NCI-H146 (cell line): ENCODE data around the gene CRACDL.

Experiments
- DNase-seq: peaks from one replicate; lab custom pipeline; 2025; lab: John Stamatoyannopoulos, UW

The CRACDL gene

DNA sequence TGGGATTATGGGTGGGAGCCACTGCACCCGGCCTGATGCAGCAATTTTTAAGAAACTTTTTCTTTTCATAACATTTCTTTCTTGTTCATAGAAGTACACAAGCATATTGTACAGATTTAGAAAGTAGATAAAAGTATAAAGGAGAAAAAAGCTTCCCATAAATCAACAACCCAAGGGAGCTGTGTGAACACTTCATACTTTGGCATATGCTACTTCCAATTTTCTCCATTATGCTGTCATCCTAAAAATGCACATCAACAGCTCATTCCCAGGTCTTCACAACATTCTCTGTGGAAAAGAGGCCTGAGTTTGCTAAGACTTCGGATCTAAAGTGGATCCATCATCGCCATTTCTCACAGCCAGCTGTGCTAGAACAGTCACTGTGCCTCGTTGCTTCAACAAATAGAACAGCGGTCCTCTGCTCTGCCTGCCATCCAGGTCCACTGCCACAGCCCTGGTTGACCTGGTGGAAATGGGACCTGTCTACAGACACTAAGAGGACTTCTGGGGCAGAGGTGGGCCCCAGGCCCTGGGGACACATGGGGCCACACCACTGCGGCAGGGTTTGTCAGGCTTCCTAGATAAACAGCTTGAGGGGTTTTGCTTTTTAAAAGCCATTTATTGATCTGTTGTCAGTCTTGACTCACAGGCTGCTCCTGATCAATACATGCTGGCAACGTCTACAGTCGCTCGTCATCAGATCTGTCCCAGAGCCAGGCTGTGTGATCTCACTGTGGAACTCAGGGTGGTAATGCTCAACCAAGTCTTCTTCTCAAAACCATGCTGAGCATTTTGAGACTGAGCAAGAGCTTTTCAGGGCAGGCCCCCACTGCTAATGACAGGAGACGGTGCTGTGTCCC is 132.4 kb downstream of the CRACDL start:
- DNase-seq: peak; percentile 60

DNA sequence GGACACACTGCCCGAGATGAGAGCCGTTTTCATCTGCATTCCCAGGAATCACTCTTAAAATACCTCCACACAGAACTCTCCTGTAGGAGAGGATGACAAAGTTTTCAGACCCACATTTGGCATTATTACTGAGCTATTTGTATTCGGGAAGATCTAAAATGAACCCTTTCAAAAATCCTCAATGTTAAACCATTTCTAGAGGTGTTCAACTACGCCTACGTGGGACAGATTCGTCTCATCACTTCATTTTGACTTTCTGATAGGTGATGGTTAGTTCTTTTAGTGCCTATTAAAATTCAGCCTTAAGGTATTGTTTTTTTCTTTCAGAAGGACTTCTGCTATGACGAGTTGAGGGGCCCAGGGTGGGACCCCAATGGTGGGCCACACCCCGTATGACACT is 133.7 kb downstream of the CRACDL start:
- no peak for DNase-seq

DNA sequence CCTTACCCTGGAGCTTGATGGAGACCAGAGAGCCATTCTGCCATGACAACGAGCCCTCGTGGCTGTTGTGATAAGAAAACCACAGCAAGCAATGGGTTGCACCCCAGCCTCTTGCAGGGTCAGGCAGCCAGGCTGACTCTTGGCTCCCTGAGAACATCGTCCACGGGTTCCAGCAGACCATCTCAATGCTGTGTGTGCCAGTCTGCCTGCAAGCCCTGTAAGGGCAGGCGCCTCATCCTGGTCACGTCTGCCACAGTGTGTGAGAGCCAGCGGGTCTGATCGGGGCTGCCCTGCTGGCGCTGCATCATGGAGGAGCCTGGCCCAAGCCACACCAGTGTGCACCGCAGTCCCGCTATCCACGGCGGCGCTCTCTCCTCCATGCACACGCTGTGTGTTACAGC is 134.1 kb downstream of the CRACDL start:
- DNase-seq: no peak

DNA sequence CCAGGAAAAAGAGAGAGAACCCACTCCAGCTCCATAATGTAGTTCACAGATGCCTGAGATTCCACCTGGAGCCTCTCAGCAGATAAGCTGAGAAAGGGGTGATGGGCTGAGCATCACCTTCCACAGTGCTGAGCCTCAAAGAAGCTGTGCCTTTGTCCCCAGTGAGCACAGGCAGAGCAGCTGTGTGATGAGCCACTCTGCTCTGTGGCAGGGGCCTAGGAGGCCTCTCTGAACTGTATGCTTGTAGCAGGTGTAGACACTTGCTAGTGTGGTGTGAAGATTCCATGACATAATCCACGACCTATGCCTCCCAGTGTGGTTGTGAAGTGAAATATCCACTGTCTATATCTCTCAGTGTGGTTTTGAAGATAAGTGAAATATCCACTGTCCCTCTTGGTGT is 134.7 kb downstream of the CRACDL start:
- DNase-seq: no peak

DNA sequence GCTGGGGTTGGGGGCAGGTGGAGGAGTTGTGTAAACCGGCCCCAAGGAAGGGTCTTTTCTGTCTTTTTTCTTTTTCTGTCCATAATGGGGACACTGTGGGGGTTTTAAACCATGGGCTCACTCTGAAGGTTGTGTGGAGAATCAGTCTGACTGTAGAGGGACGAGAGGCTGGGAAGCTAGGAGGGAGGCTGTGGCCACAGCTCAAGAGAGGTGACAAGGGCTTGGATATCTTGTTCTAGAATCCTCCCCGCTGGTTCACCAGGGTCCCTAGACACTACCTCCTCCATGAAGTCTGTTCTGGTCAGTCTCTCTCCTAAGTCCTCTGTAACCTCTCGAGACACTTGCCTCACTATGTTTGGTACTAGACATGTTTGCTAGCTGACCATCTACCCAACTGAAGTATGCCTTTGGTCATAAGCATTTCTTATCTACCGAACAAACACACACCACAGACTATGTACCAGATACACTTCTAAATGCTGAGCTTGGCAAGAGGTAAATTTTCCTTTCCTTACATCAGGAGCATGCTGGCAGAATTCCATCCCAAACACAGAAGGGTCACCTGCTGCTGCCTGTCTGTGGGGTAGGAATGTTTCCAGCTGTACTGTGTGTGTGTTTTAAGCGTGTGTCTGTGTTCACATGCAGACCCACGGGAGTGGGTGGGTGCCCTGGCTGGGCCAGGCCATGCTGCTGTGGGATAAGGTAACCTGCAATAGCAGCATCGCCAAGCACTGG is 135.5 kb downstream of the CRACDL start:
- no peak for DNase-seq

DNA sequence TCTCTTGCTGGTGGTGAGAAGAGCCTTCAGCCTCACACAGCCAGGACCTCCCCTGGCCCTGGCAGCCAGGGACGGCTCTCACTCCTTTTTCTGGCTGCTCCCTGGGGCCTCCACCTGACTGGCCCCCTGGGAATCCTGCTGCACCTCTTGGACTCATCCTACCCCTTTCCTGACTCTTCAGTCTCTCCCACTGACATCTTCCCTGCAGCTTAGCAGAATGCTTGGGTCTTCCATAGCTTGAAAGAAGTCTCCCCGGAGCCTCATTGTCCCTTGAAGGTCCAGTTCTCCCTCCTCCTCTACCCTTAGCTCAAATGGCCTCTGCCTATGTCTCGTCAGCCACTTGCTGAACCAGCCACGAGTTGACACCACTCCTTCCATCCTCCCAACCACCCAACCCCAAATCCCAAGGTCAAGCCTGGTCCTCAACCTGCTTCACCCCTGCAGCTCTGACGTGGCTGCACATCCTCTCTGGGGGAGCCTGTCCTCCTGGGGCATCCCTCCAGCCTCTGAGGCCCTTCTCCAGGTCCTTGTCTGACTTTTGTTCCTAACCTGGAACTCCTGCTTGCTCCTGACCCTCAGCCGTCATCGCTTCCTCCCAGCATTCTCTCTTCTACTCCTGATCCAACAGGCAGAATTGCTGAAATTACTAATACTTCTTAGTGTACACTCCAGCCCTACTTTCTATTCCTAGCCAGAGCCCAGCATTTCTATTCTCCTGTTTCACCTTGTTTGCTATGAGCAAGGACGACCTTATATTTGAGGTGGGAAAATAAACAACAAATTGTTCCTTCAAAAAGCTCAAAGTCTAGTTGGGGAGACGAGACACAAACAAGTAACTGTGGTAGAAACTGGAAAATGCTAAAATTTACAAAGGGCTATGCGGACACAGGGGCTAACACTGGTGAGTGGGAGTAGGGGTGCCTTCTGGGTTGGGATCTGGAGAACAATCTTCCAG is 136.4 kb downstream of the CRACDL start:
- DNase-seq: no peak

DNA sequence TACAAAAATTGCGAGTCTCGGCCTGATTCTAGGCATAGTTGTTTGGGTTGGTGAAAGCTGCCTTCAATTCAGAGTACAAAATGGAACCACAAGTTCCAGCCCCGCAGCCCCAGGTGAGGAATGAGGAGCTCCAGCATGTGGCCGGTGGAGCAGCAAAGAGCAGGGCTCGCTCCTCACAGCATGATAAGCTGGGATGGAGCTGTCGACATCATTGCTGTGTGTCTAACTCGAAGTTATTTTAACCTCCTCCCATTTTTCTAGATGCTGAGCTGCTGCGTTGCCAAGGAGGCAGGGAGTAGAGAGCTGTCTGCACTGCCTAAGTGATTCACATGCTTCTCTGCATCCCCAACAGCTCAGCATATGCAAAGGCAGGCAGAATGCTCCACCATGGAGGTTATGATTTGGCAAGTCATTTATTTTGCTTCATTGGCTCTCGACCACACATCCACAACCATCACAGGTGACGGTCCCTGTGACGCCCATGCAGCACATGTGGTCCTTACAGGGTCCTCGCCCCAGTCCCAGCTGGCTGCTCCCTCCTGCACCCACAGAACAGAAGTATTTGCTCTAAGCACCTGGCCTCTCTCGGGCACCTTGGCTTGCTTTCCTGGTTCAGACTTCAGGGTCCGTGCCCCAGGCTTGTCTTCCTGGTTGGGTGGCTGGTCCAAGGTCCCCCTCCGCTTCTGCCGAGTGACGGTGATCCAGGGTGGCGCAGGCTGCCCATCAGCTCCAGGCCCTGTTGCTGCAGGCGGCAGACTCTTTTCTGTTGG is 139.1 kb downstream of the CRACDL start:
- no peak for DNase-seq

DNA sequence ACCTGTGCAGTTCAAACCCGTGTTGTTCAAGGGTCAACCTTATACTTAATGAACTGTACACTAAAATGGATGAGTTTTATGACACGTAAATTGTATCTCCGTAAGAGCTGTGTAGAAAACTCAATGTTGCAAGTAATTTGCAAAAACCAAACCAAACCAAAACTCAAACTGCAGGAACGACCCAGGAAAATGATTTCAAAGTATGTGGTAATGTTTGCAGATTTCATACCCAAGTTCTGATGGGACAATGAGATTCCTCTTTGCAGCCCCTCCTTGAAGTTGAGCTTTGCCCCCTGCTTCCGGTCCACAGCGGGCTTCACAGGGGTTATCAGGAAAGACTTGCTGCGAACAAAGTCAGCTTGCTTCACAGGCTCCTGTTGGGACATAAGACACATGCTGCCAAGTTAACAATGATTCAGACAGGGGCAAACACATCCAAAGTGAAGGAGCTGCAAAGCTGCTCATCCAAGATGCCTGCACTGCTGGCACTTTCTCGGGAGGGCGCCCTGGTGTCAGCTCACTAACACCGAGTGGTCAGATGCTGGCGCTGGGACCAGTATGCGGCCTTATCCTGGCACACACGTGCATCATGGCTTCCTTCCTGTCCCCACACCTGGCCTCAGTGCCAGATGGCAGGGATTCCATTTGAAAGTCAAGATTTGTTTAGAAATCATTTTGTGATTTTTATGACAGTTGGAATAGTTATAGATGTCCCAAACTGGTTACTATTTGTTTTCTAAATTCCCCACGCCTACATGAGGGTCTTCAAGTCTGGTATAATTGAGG is 139.9 kb downstream of the CRACDL start:
- no peak for DNase-seq

DNA sequence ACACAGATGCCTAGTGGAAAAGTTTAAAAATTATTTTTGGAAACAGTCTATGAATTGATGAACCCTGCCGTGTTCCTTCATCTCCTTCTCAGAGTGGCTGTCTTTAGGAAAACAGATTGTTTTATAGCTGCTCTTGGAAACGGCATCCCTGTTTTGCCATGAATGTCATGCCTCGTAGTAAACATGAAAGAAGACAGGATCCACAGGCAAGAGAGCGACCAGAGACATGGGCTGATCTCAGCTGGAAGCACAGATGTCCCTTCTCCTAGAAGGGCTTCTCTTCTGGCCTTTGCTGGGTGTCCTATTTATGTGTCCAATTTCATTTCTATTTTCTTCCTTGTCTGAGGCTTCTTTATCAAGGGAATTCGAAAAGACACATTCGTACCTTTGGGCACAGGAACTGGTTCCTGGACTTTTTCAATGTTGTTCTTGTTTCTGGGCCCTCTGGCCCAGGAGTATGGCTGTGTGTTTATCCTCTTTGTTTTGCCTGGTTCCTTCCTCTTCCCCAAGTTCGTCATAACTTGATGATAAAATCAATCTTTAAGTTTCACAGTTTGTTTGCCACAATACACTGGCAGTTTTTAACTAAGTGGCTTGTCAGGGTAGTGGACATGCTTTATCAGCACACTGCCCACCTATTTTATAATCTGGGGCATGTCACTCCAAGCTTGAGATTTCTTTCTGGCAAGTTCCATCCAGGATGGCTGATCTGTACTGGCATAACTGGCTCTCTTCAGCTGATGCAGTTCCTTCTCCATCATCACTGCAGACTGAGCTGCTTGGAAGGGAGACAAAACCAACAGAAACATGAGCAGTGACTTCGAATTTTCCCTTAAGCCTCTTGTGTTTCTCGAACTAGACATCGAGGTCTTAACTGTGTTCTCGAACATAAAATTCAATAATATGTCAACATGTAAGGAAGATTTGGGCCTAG is 141.9 kb downstream of the CRACDL start:
- no peak for DNase-seq

DNA sequence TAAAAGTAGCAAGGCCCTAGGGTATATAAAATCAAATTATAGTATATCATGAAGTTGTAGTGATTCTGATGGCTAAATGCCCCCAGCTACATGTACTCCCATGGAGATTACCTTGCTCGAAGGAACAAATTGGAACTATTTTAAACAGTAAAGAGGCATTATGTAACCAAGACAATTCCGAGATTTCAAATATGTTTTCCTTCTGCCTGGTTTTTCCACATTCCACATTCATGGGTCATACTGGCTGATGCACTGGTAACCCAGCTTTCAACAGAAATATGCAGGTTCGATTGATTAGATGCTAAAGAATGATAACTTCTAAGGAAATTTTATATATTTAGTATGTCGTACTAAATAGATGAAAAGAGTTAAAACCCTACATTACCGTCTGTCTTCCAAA is 142.8 kb downstream of the CRACDL start:
- no peak for DNase-seq

DNA sequence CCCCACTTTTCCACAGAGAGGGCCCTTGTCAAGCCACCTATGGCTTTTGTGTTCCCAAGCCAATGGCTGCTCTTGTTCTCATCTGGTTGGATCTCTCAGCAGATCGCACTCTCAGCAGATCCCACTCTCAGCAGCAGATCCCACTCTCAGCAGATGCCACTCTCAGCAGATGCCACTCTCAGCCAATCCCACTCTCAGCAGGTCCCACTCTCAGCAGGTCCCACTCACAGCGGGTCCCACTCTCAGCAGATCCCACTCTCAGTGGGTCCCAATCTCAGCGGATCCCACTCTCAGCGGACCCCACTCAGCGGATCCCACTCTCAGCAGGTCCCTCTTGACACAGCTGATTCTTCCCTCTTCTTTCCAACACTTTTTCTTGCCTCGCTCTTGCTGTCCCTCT is 145.8 kb downstream of the CRACDL start:
- DNase-seq: no peak

DNA sequence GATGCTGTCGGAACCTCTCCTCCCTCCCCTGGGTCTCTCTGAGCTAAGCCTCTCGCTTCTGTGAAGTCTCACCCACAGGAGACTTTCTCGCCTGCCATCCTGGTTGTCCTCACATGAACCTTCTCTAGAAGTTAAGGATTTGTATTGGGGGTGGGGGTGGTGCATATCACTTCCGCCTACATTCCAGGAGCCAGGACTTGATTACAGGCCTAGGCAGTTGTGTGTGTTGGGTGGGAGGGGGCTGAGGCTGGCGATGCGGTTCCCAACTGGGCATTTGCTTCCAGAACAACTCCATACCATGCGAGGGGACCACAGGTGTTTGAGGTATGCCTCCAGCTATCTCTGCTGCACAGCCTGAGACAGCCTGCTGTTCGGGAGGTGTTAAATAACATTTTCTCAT is 148.3 kb downstream of the CRACDL start:
- no peak for DNase-seq

DNA sequence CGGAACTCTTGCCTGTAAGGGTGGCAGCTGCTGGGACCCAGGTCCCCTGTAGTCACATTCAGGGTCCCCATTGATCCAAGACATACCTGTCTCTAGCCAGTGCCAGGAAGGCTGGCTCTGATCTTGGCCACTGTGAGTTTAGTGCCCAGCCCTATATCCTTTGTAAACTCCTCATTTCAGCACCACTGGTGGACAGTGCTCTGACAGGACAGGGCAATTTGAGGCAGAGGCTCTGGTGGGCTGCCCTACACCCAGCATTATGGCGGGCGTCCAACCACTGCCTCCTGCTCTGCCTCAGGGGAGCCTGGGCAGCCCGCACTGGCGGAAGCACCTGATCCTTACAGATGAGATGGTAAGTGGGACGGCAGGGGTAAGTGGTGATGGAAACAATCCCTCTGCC is 149.8 kb downstream of the CRACDL start:
- no peak for DNase-seq

DNA sequence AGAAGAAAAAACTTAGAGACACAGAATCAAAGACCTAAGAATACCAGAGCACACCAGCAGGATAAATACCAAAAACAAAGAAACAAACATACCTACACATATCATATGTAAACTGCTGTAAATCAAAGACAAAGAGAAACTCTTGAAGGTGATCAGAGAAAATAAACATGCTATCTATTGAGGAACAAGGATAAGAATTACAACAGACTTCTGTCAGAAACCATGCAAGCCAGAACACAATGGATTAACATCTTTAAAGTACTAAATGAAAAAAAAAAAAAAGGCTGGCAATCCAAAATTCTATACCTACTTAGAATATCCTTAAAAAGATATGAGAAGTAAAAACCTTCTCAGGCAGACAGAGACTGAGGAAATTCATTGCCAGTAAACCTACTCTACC is 153.5 kb downstream of the CRACDL start:
- DNase-seq: no peak

DNA sequence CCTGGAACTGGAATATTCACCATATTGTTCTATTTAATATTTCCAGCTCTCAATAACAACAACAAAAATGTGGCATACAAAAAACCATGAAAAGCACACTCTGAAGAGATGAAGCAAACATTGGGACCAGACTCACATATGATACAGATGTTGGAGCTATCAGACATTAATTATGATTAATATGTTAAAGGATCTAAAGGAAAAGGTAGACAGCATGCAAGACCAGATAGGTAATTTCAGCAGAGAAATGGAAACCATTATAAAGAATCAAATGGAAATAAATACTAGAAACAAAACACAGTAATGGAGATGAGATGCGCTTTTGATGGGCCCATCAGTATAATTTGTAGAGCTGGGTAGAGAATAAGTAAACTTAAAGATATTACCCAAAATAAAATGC is 154.2 kb downstream of the CRACDL start:
- DNase-seq: no peak

DNA sequence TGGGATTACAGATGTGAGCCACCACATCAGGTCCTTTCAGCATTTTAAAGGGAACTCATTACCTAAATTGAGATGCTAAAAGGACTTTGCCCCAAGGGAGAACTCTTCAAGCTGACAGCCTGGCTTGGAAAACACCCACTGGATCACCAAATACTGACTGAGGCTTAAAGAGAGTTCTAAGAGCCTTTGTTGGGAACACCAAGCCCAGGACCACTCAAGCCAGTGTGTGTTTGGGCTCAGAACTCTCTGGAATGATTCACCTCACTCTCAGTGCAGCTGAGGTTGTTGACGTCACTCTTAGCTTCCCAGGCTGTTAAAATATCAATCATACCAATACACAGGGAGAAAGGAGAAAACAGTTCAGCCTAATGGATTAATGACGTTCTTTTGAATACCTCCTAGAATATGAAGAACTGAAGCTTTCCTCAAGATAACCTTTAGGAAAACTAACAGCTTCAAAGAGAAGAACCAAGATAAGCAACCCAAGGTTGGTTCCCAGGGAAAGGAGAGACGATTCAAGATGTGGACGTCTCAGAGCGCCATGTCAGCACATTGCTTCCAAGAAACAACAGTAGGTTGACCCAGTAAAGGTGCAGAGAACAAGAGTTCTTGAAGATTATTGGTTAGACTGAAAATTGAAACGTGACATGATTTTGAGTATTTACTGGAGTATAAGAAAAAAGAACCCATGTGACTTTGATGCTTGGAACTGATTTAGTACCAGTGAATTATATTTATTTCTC is 157.1 kb downstream of the CRACDL start:
- DNase-seq: no peak

DNA sequence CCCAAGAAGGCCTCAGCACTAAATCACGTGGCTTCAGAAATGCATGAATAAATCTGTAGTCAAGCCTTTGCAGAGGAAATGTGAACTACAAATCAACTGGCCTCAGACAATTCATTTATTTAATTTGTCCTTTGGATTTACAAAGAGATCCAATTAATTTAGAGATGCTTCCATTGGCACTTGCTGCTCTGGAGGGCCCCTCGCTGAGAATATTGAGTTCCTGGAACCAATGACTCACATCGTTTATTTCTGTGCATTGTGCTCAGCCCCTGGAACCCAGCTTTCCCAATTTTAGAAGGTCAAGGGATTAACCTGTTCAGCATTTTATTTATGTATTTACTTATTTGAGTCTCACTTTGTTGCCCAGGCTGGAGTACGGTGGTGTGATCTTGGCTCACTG is 157.9 kb downstream of the CRACDL start:
- DNase-seq: peak; percentile 15

DNA sequence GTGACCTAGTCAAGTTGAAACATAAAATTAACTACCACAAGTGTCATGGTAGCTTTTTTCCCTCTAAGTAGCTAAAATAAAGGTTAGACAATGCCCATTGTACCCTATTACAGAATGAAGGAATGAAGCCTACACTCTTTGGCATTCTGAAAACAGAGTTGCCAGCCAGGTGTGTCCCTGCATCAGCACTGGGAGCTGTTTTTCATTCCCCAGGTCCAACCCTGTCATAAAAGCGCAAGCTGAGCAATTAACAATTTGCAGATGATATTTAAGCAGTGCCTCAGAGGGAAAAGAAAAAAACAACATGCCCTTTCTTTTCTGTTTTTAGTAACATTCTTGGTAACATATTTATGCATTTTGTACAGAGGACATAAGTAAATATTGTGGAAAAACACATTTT is 158.3 kb downstream of the CRACDL start:
- DNase-seq: no peak

DNA sequence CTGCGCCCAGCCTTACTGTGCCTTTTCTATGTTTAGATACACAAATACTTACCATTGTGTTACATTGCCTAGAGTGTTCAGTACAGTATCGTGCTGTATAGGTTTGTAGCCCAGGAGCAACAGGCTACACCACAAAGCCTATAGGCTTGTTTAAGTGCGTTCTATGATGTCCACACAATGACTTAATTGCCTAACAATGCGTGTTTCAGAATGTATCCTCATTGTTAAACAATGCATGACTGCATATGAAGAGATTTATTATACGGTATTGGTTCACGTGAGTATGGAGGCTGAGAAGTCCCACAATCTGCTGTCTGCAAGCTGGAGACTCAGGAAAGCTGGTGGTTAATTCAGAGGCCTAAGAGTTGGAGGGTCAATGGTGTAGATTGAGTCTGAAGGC is 158.9 kb downstream of the CRACDL start:
- DNase-seq: no peak
